ENCODE results near the gene PSMC3IP. TPM values are rescaled to one million over a fixed set of nuclear protein-coding genes. Genes with fewer than 3 reads are reported as not detected.

PSMC3IP gene
- total and polyA plus RNA-seq, 10 donors, result 1.9 to 5.6 (median 3.8) TPM

GRCh38 chr17:42537826-42538451 lies 39.6 kb downstream of the PSMC3IP start:
- no peaks in the 10 kb centered on the region for H3K27me3 ChIP-seq (replicated peaks in 1 of 7)
- H3K36me3 ChIP-seq, result peaks cover 0 to 56% (median 34%) of the 10 kb centered on the region in 6 donors
- H3K27ac ChIP-seq, result peak overlapping the region in 2 of 8 donors; percentile 9 to 92
- H3K4me1 ChIP-seq, result peaks cover 15 to 62% (median 32%) of the 10 kb centered on the region in 6 donors
- no peak for TF ChIP-seq POLR2AphosphoS5 (IDR thresholded peaks at IDR 0.05)
- TF ChIP-seq POLR2A (IDR thresholded peaks at IDR 0.05), result no peak
- no peak for TF ChIP-seq CTCF (IDR thresholded peaks at IDR 0.05 in 8 of 11, conservative IDR thresholded peaks at IDR 0.05 in 3 of 11)
- H3K4me3 ChIP-seq, result no peak overlapping the region
- no peaks in the 10 kb centered on the region for H3K9me3 ChIP-seq
- 90 to 95% (median 92%) methylated on average over 5 of the region's 5 CpGs for WGBS, 5 donors
- no peak for DNase-seq
- intact Hi-C loops (cut with DNase I; ENCODE audit: low total_unique reads), result no loop called here

DNA sequence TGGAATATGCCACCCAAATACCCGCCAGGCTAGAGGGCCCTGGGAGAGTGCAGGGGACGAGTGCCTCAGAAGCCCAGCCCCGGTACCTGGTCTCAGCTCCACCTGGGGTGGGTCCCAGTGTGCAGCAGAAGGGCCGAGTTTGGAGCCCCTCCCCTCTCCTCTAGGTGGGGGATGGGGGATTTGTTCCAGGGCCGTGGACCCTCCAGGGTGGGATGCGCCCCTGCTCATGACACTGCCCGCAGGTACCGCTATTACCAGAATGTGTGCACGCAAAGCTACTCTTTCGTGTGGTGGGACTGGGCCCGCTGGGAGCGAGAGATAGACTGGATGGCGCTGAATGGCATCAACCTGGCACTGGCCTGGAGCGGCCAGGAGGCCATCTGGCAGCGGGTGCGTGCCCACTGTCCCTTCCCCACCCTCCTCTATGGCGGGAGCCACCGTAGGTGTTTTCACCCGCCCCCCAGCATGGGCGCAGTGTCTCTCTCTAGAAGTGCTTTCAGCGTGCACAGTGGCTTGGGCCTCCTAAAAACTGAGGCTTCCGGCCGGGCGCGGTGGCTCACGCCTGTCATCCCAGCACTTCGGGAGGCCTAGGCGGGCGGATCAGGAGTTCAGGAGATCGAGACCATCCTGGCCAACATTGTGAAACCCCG lies 40.2 kb downstream of the PSMC3IP start:
- peak overlapping the region; percentile 69 to 98 (median 90) for H3K27ac ChIP-seq
- intact Hi-C loops (cut with DNase I; ENCODE audit: low total_unique reads), result no loop called here
- H3K27me3 ChIP-seq (replicated peaks in 1 of 7), result no peaks in the 10 kb centered on the region
- H3K36me3 ChIP-seq, result peaks cover 0 to 49% (median 28%) of the 10 kb centered on the region in 6 donors
- H3K4me3 ChIP-seq, result peak overlapping the region in 7 of 8 donors; percentile 64 to 95 (median 72)
- H3K4me1 ChIP-seq, result peaks cover 15 to 68% (median 36%) of the 10 kb centered on the region in 6 donors
- TF ChIP-seq POLR2AphosphoS5 (IDR thresholded peaks at IDR 0.05) (peak in 1 of 3 donors; percentile 5), CTCF (IDR thresholded peaks at IDR 0.05 in 8 of 11, conservative IDR thresholded peaks at IDR 0.05 in 3 of 11) (no peak)
- no peaks in the 10 kb centered on the region for H3K9me3 ChIP-seq
- DNase-seq, result no peak
- 86 to 94% (median 90%) methylated on average over 20 to 31 of the region's 31 CpGs for WGBS, 5 donors

GRCh38 chr17:42536372-42537155 lies 41.0 kb downstream of the PSMC3IP start:
- H3K4me3 ChIP-seq, result peak overlapping the region; percentile 33 to 95 (median 72)
- H3K27me3 ChIP-seq (replicated peaks in 1 of 7), result no peaks in the 10 kb centered on the region
- no peaks in the 10 kb centered on the region for H3K9me3 ChIP-seq
- H3K4me1 ChIP-seq, result peaks cover 15 to 67% (median 41%) of the 10 kb centered on the region in 6 donors
- peaks cover 0 to 42% (median 22%) of the 10 kb centered on the region in 6 donors for H3K36me3 ChIP-seq
- peak overlapping the region; percentile 69 to 98 (median 90) for H3K27ac ChIP-seq
- peak in 1 of 3 donors; percentile 59 for TF ChIP-seq POLR2AphosphoS5 (IDR thresholded peaks at IDR 0.05)
- TF ChIP-seq CTCF (IDR thresholded peaks at IDR 0.05 in 8 of 11, conservative IDR thresholded peaks at IDR 0.05 in 3 of 11), result peak in 1 of 11 experiments; percentile 11
- TF ChIP-seq POLR2A (IDR thresholded peaks at IDR 0.05), result no peak
- intact Hi-C loops (cut with DNase I; ENCODE audit: low total_unique reads), result no loop called here
- 0 to 1% (median 1%) methylated on average over 28 to 65 of the region's 65 CpGs for WGBS, 5 donors
- peak; percentile 96 for DNase-seq
